HepG2 (cell line): ENCODE measurements around the gene KIF3C. TPM values are rescaled to one million over a fixed set of nuclear protein-coding genes. Genes with fewer than 3 reads are reported as not detected.

Experiments
- ATM ChIP-seq: fragments of 450-650 bp; IDR thresholded peaks from 2 replicates; pipeline ENCODE4 v1.7.1; 2017; ENCODE audit warnings: mild to moderate bottlenecking, borderline replicate concordance
- CERS6 ChIP-seq: sonication (generic); formaldehyde crosslinking; IDR thresholded peaks from 2 replicates; pipeline ENCODE4 v1.5.0; 2020; ENCODE audit warnings: missing genetic modification reagents
- CREBL2 ChIP-seq: sonication (generic); formaldehyde crosslinking; IDR thresholded peaks from 2 replicates; pipeline ENCODE4 v1.8.1; 2023; ENCODE audit warnings: missing genetic modification reagents, mild to moderate bottlenecking, borderline replicate concordance
- DPF2 ChIP-seq: sonication (generic); formaldehyde crosslinking; IDR thresholded peaks from 2 replicates; pipeline ENCODE4 v1.4.0; 2020; ENCODE audit warnings: mild to moderate bottlenecking, low read depth, missing genetic modification reagents, borderline replicate concordance
- FOXA1 ChIP-seq, 2 experiments: fragments of 450-650 bp in 1 of 2; sonication (generic) in 1 of 2; formaldehyde crosslinking in 1 of 2; IDR thresholded peaks; 2 replicates each; pipeline versions ENCODE4 v1.4.0 to v1.6.1; 2016 to 2020; ENCODE audit warnings: missing genetic modification reagents in 1 of 2
- GTF3A ChIP-seq: sonication (generic); formaldehyde crosslinking; conservative IDR thresholded peaks from 2 replicates; pipeline ENCODE4 v1.4.0; 2020; ENCODE audit warnings: mild to moderate bottlenecking, missing genetic modification reagents
- IKZF1 ChIP-seq: fragments of 450-650 bp; IDR thresholded peaks from 2 replicates; pipeline ENCODE4 v1.7.1; 2016
- KLF16 ChIP-seq, 2 experiments: sonication (generic) in 1 of 2; formaldehyde crosslinking in 1 of 2; IDR thresholded peaks; 2 replicates each; pipeline versions ENCODE4 v1.6.1 to v1.8.0; 2016 to 2023; ENCODE audit warnings: missing genetic modification reagents in 2 of 2, missing compliant biosample characterization in 1 of 2
- MAF1 ChIP-seq: sonication (generic); formaldehyde crosslinking; IDR thresholded peaks from 2 replicates; pipeline ENCODE4 v1.5.0; 2020; ENCODE audit warnings: missing genetic modification reagents, borderline replicate concordance
- MTERF4 ChIP-seq: sonication (generic); formaldehyde crosslinking; IDR thresholded peaks from 2 replicates; pipeline ENCODE4 v1.8.0; 2023; ENCODE audit warnings: mild to moderate bottlenecking, missing genetic modification reagents
- NFYB ChIP-seq: sonication (generic); formaldehyde crosslinking; IDR thresholded peaks from 2 replicates; pipeline ENCODE4 v1.4.0; 2020; ENCODE audit warnings: missing genetic modification reagents
- PHF21A ChIP-seq: sonication (generic); formaldehyde crosslinking; IDR thresholded peaks from 2 replicates; pipeline ENCODE4 v1.5.0; 2020; ENCODE audit warnings: mild to moderate bottlenecking, missing genetic modification reagents
- PRMT3 ChIP-seq: sonication (generic); formaldehyde crosslinking; IDR thresholded peaks from 2 replicates; pipeline ENCODE4 v1.8.1; 2022; ENCODE audit warnings: low read depth, mild to moderate bottlenecking, moderate library complexity, missing genetic modification reagents, borderline replicate concordance
- SNAPC2 ChIP-seq: sonication (generic); formaldehyde crosslinking; IDR thresholded peaks from 2 replicates; pipeline ENCODE4 v1.8.1; 2022; ENCODE audit warnings: mild to moderate bottlenecking, missing genetic modification reagents
- SOX5 ChIP-seq: IDR thresholded peaks from 2 replicates; pipeline ENCODE4 v1.6.1; 2016; ENCODE audit warnings: borderline replicate concordance
- TBX2 ChIP-seq: sonication (generic); formaldehyde crosslinking; IDR thresholded peaks from 2 replicates; pipeline ENCODE4 v1.5.0; 2020; ENCODE audit warnings: missing genetic modification reagents, mild to moderate bottlenecking, borderline replicate concordance
- TCF12 ChIP-seq, 2 experiments: fragments of 450-650 bp in 1 of 2; sonication (generic) in 1 of 2; formaldehyde crosslinking in 1 of 2; IDR thresholded peaks; 2 replicates each; pipeline versions ENCODE4 v1.6.1 to v1.8.0; 2017 to 2022; ENCODE audit warnings: antibody characterized with exemption in 1 of 2, mild to moderate bottlenecking in 1 of 2, missing genetic modification reagents in 1 of 2, moderate library complexity in 1 of 2
- ZBTB37 ChIP-seq: sonication (generic); formaldehyde crosslinking; IDR thresholded peaks from 2 replicates; pipeline ENCODE4 v1.4.0; 2020; ENCODE audit warnings: mild to moderate bottlenecking, missing genetic modification reagents
- ZFP91 ChIP-seq: sonication (generic); formaldehyde crosslinking; IDR thresholded peaks from 2 replicates; pipeline ENCODE4 v1.9.0; 2022; ENCODE audit warnings: missing genetic modification reagents, mild to moderate bottlenecking, borderline replicate concordance
- ZNF224 ChIP-seq: sonication (generic); formaldehyde crosslinking; IDR thresholded peaks from 2 replicates; pipeline ENCODE4 v1.5.0; 2020; ENCODE audit warnings: mild to moderate bottlenecking, missing genetic modification reagents
- ZNF460 ChIP-seq: sonication (generic); formaldehyde crosslinking; IDR thresholded peaks from 2 replicates; pipeline ENCODE4 v1.5.1; 2020; ENCODE audit warnings: missing genetic modification reagents, mild to moderate bottlenecking, borderline replicate concordance
- ZNF501 ChIP-seq: sonication (generic); formaldehyde crosslinking; IDR thresholded peaks from 2 replicates; pipeline ENCODE4 v1.5.1; 2020; ENCODE audit warnings: mild to moderate bottlenecking, moderate library complexity, missing genetic modification reagents
- ZNF644 ChIP-seq: IDR thresholded peaks from 2 replicates; pipeline ENCODE4 v1.6.1; 2016; ENCODE audit warnings: low read depth
- ZNF772 ChIP-seq: sonication (generic); formaldehyde crosslinking; IDR thresholded peaks from 2 replicates; pipeline ENCODE4 v1.5.0; 2020; ENCODE audit warnings: mild to moderate bottlenecking, missing genetic modification reagents
- polyA plus RNA-seq, 8 experiments: library from polyadenylated mRNA; depleted of rRNA in 3 of 8; stranded (reverse) in 7 of 8; unstranded in 1 of 8; fragments of >200 nt; fragmentation: Illumina TruSeq in 4 of 8; extraction: Trizol in 4 of 8; gene quantifications; 2 replicates each; pipeline versions ENCODE4 v1.2.1 to v1.2.3, GENCODE V29; 2011 to 2016; ENCODE audit warnings: low read depth in 4 of 8, missing spikeins in 1 of 8, mixed read lengths in 1 of 8; ENCODE audit not compliant: insufficient read depth in 1 of 8
- total RNA-seq, 5 experiments: library from RNA; depleted of rRNA; stranded (reverse); fragments of >200 nt; fragmentation: Illumina TruSeq; extraction: Trizol; gene quantifications; 2 replicates each; pipeline ENCODE4 v1.2.3, GENCODE V29; 2016; ENCODE audit warnings: low read depth in 1 of 5

The KIF3C gene
- total and polyA plus RNA-seq, 2 of the 13 experiments (the other 11 are each of a cell fraction or from before 2014, with no cell fraction given), result 3.6 to 4.9 TPM

- TF ChIP-seq ZNF772 (CRISPR knock-in tag) (peak; percentile 31; the same call in 1 of the 2 replicates), MTERF4 (CRISPR knock-in tag) (no peak), GTF3A (CRISPR knock-in tag) (no peak), FOXA1 (IDR thresholded peaks at IDR 0.05) (no peak), FOXA1 (CRISPR knock-in tag; IDR thresholded peaks at IDR 0.05) (no peak; the same call in 1 of the 2 replicates), SNAPC2 (CRISPR knock-in tag) (peak; percentile 80; the same call in 1 of the 2 replicates), CREBL2 (CRISPR knock-in tag) (no peak; the same call in 1 of the 2 replicates), ZFP91 (CRISPR knock-in tag) (peak; percentile 72), MAF1 (no peak; the same call in 1 of the 2 replicates), ZNF501 (peak; percentile 94), ZNF460 (no peak), ZBTB37 (CRISPR knock-in tag) (no peak), DPF2 (CRISPR knock-in tag) (no peak), PHF21A (CRISPR knock-in tag) (no peak), KLF16 (CRISPR knock-in tag; IDR thresholded peaks at IDR 0.05) (peak in 1 of 2 experiments; percentile 66; a peak in 2 of 4 replicates), TBX2 (CRISPR knock-in tag) (peak; percentile 85; the same call in 1 of the 2 replicates), CERS6 (CRISPR knock-in tag) (no peak), IKZF1 (no peak), TCF12 (IDR thresholded peaks at IDR 0.05) (no peak), TCF12 (CRISPR knock-in tag; IDR thresholded peaks at IDR 0.05) (0 out of 2 replicates have a peak, but pooled peaks have one; percentile 14), SOX5 (CRISPR knock-in tag) (peak; percentile 63), ZNF224 (no peak; the same call in 1 of the 2 replicates), ZNF644 (peak; percentile 47; the same call in 1 of the 2 replicates), ATM (no peak), PRMT3 (CRISPR knock-in tag) (no peak), NFYB (CRISPR knock-in tag) (peak; percentile 27; the same call in 1 of the 2 replicates)
These were observed 103.8 kb downstream of the KIF3C start, which contains the start of gene ASXL2 (continued) for GRCh38 chr2:25878361-25879132.
